Suprapubic skin (tissue), 4 donors: ENCODE results near the gene RNF212. TPM values are rescaled to one million over a fixed set of nuclear protein-coding genes. Genes with fewer than 3 reads are reported as not detected.

Experiments
- DNase-seq, 2 donors: peaks; one replicate each; pipeline ENCODE4 v3.0.0-alpha.2; 2019; ENCODE audit warnings: low spot score in 2 of 2
- H3K27ac ChIP-seq: fragments of 200-600 bp; sonication (generic); one replicate; pipeline ENCODE4 v1.5.1; 2019
- H3K27me3 ChIP-seq: fragments of 200-600 bp; sonication (generic); one replicate; pipeline ENCODE4 v1.5.1; 2019
- H3K36me3 ChIP-seq: fragments of 200-600 bp; sonication (generic); one replicate; pipeline ENCODE4 v1.5.1; 2019
- H3K4me1 ChIP-seq: fragments of 200-600 bp; sonication (generic); one replicate; pipeline ENCODE4 v1.5.1; 2019
- H3K4me3 ChIP-seq: fragments of 200-600 bp; sonication (generic); one replicate; pipeline ENCODE4 v1.5.1; 2019; ENCODE audit warnings: mild to moderate bottlenecking
- H3K9me3 ChIP-seq: fragments of 200-600 bp; sonication (generic); one replicate; pipeline ENCODE4 v1.5.1; 2019
- EP300 ChIP-seq: sonication (generic); formaldehyde crosslinking; IDR thresholded peaks from one replicate; pipeline ENCODE4 v1.6.1; 2017; ENCODE audit warnings: antibody characterized with exemption
- POLR2A ChIP-seq, 2 donors: fragments of 450-650 bp; IDR thresholded peaks; one replicate each; pipeline ENCODE4 v1.6.1; 2017; ENCODE audit warnings: antibody characterized with exemption in 2 of 2, mild to moderate bottlenecking in 2 of 2, moderate library complexity in 2 of 2
- POLR2AphosphoS5 ChIP-seq, 3 donors: sonication (generic); formaldehyde crosslinking; IDR thresholded peaks; one replicate each; pipeline ENCODE4 v1.6.1; 2017; ENCODE audit warnings: antibody characterized with exemption in 3 of 3
- WGBS: methylation state at CpG from one replicate; pipeline ENCODE4 v1.1.5; 2018; 5-methylcytosine and 5-hydroxymethylcytosine counted together
- total RNA-seq, 4 donors: library from RNA; depleted of rRNA; stranded (reverse); fragments of >200 nt; gene quantifications; one replicate each; pipeline ENCODE4 v1.1.0, GENCODE V29; 2016
- TF ChIP-seq, protein P1 (sequence below), 2 donors: fragments of 200-600 bp in 1 of 2; fragments of 450-650 bp in 1 of 2; sonication (generic) in 1 of 2; IDR thresholded peaks; one replicate each; pipeline ENCODE4 v1.5.1; 2016 to 2019; ENCODE audit warnings: antibody characterized with exemption in 2 of 2, mild to moderate bottlenecking in 1 of 2, moderate library complexity in 1 of 2

The RNF212 gene
- total RNA-seq, 4 donors from 2014 or later: 2.4 to 16.5 (median 4.4) TPM

DNA sequence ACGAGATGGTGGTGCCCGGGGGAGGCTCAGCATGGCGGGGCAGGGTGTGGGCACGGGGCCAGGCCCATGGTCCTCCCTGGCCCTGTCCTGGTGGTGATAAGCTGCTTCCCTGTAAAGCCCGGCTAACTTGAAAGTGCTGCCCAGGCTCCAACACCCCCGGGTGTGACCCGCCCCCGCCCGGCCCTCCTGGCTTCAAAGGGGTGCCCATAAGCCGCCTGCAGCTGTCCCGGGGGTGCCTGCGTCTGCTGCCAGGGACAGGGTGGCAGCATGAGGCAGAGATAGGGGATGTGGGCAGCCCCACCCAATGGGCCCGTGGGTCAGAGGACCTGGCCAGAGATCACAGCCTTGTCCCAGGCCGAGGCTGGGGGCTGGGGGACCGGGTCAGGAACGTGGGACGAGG lies 83.8 kb downstream of the RNF212 start:
- Histone ChIP-seq H3K9me3 (no peaks in the 10 kb centered on the region), H3K36me3 (peaks cover 9% of the 10 kb centered on the region), H3K4me1 (peaks cover 14% of the 10 kb centered on the region), H3K4me3 (no peak overlapping the region), H3K27ac (no peak overlapping the region), H3K27me3 (peaks cover 40% of the 10 kb centered on the region)
- TF ChIP-seq POLR2AphosphoS5 (IDR thresholded peaks at IDR 0.05) (no peak), POLR2A (IDR thresholded peaks at IDR 0.05) (no peak), EP300 (no peak)
- TF ChIP-seq, protein P1, sequence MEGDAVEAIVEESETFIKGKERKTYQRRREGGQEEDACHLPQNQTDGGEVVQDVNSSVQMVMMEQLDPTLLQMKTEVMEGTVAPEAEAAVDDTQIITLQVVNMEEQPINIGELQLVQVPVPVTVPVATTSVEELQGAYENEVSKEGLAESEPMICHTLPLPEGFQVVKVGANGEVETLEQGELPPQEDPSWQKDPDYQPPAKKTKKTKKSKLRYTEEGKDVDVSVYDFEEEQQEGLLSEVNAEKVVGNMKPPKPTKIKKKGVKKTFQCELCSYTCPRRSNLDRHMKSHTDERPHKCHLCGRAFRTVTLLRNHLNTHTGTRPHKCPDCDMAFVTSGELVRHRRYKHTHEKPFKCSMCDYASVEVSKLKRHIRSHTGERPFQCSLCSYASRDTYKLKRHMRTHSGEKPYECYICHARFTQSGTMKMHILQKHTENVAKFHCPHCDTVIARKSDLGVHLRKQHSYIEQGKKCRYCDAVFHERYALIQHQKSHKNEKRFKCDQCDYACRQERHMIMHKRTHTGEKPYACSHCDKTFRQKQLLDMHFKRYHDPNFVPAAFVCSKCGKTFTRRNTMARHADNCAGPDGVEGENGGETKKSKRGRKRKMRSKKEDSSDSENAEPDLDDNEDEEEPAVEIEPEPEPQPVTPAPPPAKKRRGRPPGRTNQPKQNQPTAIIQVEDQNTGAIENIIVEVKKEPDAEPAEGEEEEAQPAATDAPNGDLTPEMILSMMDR (IDR thresholded peaks at IDR 0.05): no peak
- no peak for DNase-seq
- WGBS: 56% methylated on average over 8 of the region's 17 CpGs

DNA sequence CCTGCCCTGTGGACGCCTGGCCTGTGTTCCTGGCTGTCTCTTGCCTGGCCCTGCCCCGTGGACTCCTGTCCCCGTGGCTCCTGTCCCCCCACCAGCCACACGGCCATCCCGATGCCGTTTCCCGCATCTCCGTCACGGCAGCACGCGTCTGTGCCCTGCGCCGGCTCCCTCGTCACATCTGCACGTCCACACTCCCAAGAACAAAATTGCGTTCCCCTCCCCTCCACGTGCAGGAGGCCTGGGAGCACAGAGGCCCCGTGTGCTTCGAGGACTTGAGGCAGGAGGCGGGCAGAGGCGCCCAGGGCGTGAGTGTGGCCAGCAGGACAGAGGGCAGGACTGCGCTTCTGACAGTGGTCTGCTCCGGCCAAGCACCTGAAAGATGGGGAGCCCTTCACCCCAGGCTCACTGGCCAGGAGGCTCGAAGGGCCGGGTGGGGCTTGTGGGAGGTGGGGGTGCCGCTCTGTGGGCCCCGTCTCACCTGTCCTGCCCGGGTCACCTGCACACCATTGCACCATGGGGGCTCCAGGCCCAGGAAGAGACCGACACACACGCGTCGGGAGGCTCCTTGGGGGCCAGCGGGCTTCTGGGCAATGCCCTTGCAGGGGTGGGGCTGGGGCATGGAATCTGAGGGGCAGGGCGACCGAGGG lies 84.7 kb downstream of the RNF212 start:
- Histone ChIP-seq H3K36me3 (peaks cover 15% of the 10 kb centered on the region), H3K9me3 (no peaks in the 10 kb centered on the region), H3K4me1 (peaks cover 6% of the 10 kb centered on the region), H3K27ac (no peak overlapping the region), H3K4me3 (no peak overlapping the region), H3K27me3 (peaks cover 37% of the 10 kb centered on the region)
- no CpG with 5 or more reads among the region's 36 CpGs for WGBS
- no peak for TF ChIP-seq POLR2AphosphoS5 (IDR thresholded peaks at IDR 0.05)
- TF ChIP-seq, protein P1 (IDR thresholded peaks at IDR 0.05): no peak
- TF ChIP-seq POLR2A (IDR thresholded peaks at IDR 0.05): no peak
- TF ChIP-seq EP300: no peak
- no peak for DNase-seq

DNA sequence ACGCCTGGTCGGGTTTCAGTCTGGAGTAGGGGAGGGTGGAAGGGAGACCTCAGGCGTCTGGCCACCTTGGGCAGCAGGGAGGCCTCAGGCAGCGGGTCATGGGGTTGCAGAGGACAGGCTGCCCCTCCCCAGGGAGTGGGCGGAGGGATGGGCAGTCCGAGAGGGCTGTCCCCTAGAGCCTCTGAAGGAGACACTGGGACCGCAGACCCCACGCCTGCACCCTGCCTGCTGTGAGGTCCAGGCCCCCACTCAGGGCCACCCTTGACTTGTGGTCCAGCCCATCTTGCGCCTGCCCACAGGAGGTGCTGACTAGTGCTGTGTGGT lies 85.5 kb downstream of the RNF212 start:
- WGBS: no CpG with 5 or more reads among the region's 9 CpGs
- TF ChIP-seq POLR2A (IDR thresholded peaks at IDR 0.05): no peak
- TF ChIP-seq POLR2AphosphoS5 (IDR thresholded peaks at IDR 0.05): no peak
- no peak for TF ChIP-seq EP300
- TF ChIP-seq, protein P1 (IDR thresholded peaks at IDR 0.05): no peak

DNA sequence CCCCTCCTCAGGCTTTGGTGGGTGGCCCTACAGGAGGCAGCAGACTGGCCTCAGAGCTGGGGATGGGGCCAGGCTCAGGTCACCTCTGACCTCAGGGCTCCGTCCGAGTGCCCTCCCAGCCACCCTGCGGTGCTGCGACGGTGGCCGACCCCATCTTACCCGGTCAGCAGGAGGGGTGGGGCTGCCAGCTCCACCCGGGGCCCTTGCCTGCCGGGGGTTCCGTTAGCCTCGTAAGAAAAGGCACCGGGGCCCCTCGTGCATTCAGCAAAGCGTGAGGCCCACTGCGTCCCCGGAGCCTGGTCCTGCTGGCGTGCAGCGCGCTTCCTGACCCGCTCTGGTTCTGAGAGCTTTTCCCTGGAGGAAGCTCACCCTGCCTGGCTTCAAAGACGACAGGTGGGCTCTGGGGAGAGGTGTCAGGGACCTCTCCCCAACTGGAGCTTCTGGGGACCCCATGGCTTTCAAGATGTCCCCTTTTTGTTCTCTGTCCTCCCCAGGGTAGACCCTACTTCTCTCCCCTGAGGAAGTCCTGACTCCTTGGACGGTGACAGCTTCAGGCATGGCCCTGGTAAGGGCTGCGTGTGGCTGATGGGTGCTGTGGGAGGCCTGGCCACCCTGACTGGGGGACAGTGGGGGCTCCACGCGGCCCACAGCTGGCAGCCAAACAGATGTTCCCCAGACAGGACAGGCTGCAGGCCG lies 86.0 kb downstream of the RNF212 start:
- Histone ChIP-seq H3K4me3 (no peak overlapping the region), H3K9me3 (no peaks in the 10 kb centered on the region), H3K27me3 (peaks cover 28% of the 10 kb centered on the region), H3K27ac (no peak overlapping the region), H3K36me3 (peaks cover 20% of the 10 kb centered on the region), H3K4me1 (peaks cover 3% of the 10 kb centered on the region)
- TF ChIP-seq, protein P1 (IDR thresholded peaks at IDR 0.05): no peak
- TF ChIP-seq POLR2A (IDR thresholded peaks at IDR 0.05) (no peak), POLR2AphosphoS5 (IDR thresholded peaks at IDR 0.05) (no peak)
- no peak for DNase-seq
- WGBS: no CpG with 5 or more reads among the region's 26 CpGs

More for the DNA sequence above, 85.5 kb downstream of the RNF212 start:
- Histone ChIP-seq H3K9me3 (no peaks in the 10 kb centered on the region), H3K27me3 (peaks cover 33% of the 10 kb centered on the region), H3K4me3 (no peak overlapping the region), H3K4me1 (peaks cover 3% of the 10 kb centered on the region), H3K36me3 (peaks cover 20% of the 10 kb centered on the region), H3K27ac (no peak overlapping the region)
- DNase-seq: no peak

DNA sequence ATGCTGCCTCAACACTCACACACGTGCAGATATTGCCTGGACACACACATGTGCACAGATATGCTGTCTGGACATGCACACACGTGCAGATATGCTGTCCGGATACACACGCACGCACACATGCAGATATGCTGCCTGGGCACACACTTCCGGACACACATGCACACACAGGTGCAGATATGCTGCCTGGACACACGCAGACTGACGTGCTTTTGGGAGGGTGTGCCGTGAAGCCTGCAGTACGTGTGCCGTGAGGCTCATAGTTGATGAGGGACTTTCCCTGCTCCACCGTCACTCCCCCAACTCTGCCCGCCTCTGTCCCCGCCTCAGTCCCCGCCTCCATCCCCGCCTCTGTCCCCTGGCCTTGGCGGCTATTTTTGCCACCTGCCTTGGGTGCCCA lies 87.2 kb downstream of the RNF212 start:
- TF ChIP-seq POLR2AphosphoS5 (IDR thresholded peaks at IDR 0.05) (no peak), EP300 (no peak), POLR2A (IDR thresholded peaks at IDR 0.05) (no peak)
- TF ChIP-seq, protein P1 (IDR thresholded peaks at IDR 0.05): no peak
- Histone ChIP-seq H3K27me3 (peaks cover 16% of the 10 kb centered on the region), H3K4me3 (no peak overlapping the region), H3K27ac (no peak overlapping the region), H3K4me1 (peaks cover 3% of the 10 kb centered on the region), H3K36me3 (peaks cover 20% of the 10 kb centered on the region), H3K9me3 (no peaks in the 10 kb centered on the region)
- no peak for DNase-seq
- WGBS: 48% methylated on average over 17 of the region's 17 CpGs
